ENCODE measurements around the gene PCNP. TPM values are rescaled to one million over a fixed set of nuclear protein-coding genes. Genes with fewer than 3 reads are reported as not detected.
A peak's percentile ranks its signal among the peaks of the same experiment; 100 is the strongest.
"Not testable (repeated sequence)": the region's sequence is repeated elsewhere in the genome, so short reads cannot be mapped to it uniquely, and the experiment has no call there.

PCNP gene, protein sequence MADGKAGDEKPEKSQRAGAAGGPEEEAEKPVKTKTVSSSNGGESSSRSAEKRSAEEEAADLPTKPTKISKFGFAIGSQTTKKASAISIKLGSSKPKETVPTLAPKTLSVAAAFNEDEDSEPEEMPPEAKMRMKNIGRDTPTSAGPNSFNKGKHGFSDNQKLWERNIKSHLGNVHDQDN
- polyA plus RNA-seq: 119 TPM

DNA sequence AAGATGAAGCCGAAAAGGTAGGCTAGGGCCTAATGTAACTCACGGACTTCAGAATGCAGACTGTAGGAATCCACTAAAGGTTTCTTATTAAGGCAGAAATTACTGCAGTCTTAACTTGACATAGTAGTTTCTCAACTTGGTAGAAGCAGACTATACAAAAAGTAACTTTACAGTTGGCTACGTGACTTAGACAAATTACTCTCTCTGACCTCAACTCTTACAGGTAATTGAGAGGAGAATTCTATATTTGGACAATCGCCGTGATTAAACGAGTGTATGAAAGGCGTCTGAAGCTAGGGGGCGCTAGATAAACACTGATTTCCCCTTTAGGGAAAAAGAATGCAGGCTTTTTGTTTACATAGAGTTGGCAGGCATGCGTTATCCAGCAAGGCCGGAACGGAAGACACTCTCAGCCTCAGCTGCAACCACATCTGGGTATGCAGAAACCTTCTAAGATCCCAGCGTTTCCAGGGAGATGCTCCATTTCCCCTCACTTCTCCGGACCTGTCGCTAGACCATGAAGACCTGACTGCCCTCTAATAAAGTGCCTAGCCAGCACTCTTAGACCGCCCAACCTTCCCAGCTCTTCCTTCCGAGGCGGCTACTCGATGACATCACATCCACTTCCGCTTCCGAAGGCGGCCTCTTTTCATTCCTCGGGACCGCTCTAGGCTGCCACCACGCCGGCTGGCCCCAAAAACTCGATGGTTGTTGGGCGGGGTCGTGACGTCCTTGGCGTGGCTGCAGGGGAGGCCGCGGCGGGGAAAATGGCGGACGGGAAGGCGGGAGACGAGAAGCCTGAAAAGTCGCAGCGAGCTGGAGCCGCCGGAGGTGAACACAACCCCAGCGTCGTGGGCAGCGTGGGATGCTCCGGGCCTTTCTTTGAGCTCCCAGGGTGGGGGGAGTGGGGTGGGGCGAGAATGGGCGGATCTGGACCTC, at the start of gene PCNP:
Gene PCNP (plus strand): TSS at position 732 of the 939 bp plus-strand sequence. CDS start 36 bp downstream, at position 768.
- Mint-ChIP-seq H3K27me3 (no peaks in the 10 kb centered on the region), H3K4me1 (peaks cover 28 to 36% (median 32%) of the 10 kb centered on the region in 3 donors), H3K9me3 (no peaks in the 10 kb centered on the region), H3K36me3 (no peaks in the 10 kb centered on the region), H3K4me3 (peak within 1 kb of the TSS; percentile 93 to 100 (median 95)), H3K27ac (peak within 1 kb of the TSS; percentile 96 to 100 (median 98))

DNA sequence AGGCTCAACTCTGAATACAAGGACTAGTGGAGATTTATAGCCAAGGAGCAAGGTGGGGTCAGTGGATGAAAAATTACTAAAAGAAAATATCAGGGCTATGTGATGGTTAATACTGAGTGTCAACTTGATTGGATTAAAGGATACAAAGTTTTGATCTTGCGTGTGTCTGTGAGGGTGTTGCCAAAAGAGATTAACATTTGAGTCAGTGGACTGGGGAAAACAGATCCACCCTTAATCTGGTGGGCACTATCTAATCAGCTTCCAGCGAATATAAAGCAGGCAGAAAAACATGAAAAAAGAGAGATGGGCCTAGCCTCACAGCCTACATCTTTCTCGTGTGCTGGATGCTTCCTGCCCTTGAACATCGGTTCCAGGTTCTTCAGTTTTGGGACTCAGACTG, 46.5 kb upstream of the PCNP start:
- Mint-ChIP-seq H3K27me3 (no peaks in the 10 kb centered on the region), H3K36me3 (peaks cover 3% of the 10 kb centered on the region), H3K4me3 (no peak overlapping the region), H3K27ac (peak overlapping the region in 1 of 3 donors; percentile 47), H3K4me1 (peaks cover 0 to 1% (median 1%) of the 10 kb centered on the region in 3 donors), H3K9me3 (no peaks in the 10 kb centered on the region)

DNA sequence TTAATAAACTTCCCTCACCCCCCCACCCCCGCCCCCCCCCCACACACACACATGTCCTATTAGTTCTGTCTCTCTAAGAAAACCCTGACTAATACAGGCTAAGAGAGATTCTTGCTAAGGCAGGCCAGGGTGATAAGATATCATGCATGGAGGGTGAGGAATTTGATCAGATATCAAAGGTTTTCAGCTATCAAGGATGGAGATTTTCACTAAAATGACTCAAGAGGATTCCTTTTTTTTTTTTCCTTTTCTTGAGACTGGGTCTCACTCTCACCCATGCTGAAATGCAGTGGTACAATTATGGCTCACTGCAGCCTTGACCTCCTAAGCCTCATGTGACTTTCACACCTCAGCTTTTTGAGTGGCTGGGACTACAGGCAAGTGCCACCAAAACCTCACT, 46.1 kb upstream of the PCNP start:
- Mint-ChIP-seq H3K27ac (no peak overlapping the region), H3K36me3 (peaks cover 3% of the 10 kb centered on the region)

DNA sequence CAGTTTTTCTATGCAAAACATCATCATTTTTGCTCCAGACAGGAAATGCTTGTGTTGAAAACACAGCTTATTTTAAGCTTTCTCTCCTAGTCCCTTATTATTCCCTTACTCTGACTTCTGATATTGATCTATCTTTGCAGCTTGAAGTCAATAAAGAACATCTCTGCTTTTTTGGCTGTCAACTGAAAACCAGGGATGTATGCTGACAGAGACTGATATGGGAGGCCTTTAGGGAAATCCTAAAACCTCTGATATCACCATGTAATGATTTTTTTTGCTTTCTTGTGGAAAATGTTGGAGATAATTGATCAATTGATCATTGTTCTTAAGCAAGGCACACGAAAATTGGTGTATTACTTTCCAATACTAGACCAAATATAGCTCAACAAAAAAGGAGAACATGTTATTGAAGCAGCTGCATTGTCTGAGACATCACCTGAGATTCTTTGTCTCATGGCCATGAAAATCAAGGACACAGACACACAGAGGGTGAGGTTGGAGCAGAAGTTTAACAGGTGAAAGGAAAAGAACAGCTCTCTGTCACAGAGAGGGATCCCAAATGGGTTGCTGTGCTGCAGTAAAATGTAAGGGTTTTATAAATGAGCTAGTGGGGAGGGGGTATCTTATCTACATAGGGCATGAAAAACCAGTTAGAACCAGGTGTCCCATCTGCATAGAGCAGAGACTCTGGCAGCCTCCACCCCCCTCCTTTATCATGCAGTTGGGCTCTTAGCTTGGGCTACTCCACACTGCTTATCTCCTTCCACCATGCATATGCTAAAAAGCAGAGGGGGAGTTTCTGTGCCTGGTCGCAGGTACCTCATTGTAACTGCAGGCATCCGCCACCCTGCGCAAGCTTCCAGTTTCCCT, 43.9 kb upstream of the PCNP start:
- H3K36me3 Mint-ChIP-seq: peaks cover 1% of the 10 kb centered on the region
- H3K27ac Mint-ChIP-seq: no peak overlapping the region
- H3K4me3 Mint-ChIP-seq: no peak overlapping the region
- no peaks in the 10 kb centered on the region for H3K9me3 Mint-ChIP-seq
- peaks cover 0 to 1% (median 1%) of the 10 kb centered on the region in 3 donors for H3K4me1 Mint-ChIP-seq
- no peaks in the 10 kb centered on the region for H3K27me3 Mint-ChIP-seq

More for the DNA sequence above, 46.1 kb upstream of the PCNP start:
- no peaks in the 10 kb centered on the region for H3K27me3 Mint-ChIP-seq
- H3K9me3 Mint-ChIP-seq: no peaks in the 10 kb centered on the region
- peaks cover 0 to 1% (median 1%) of the 10 kb centered on the region in 3 donors for H3K4me1 Mint-ChIP-seq
- no peak overlapping the region for H3K4me3 Mint-ChIP-seq

DNA sequence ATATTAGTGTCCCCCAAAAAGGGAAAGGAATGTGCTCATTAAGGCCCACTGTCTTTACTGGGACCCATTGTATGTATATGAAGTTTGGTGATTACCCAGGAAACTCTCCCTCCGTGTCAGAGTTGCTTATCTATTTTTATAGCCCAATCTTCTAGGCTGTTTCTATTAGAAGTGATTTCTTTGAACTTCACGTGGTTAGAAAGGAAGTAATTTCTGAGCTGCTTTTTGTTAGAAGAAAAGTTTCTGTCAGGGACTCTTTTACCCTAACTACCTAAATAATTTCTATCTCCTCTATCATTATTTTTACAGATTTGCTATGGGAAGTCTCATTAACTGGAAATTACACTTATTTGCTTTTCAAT, 43.3 kb upstream of the PCNP start:
- Mint-ChIP-seq H3K27ac (no peak overlapping the region), H3K9me3 (no peaks in the 10 kb centered on the region), H3K36me3 (no peaks in the 10 kb centered on the region), H3K4me3 (no peak overlapping the region), H3K27me3 (no peaks in the 10 kb centered on the region), H3K4me1 (peaks cover 0 to 1% (median 1%) of the 10 kb centered on the region in 3 donors)

DNA sequence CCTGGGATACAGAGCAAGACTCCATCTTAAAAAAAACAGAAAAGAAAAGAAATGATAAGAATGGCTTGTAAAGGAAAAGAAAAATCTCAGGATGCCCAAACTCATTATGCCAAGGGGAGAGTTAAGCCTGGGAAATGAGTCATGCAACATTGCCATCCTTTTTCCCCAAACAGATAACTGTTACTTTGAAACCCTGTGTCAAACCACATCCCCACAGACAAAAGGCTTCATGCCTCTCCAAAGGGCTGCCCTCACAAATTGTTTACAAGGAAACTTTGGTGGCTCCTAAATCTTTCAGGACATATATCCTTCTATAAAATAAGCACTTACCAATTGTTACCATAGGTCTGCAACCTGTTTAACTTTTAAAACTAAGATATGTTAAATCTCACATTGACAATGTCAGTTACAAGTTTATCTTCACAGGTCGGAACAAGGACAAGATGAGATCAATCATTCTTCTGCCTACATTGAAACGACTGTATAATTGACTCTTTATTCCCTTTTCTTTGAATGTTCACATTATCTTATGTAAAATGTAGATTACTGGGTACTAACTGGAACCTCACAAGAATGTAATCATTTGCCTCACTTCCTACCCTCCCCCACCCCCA, 42.4 kb upstream of the PCNP start:
- H3K27me3 Mint-ChIP-seq: no peaks in the 10 kb centered on the region
- no peak overlapping the region for H3K27ac Mint-ChIP-seq
- peaks cover 0 to 1% (median 1%) of the 10 kb centered on the region in 3 donors for H3K4me1 Mint-ChIP-seq
- no peaks in the 10 kb centered on the region for H3K9me3 Mint-ChIP-seq
- no peak overlapping the region for H3K4me3 Mint-ChIP-seq
- H3K36me3 Mint-ChIP-seq: no peaks in the 10 kb centered on the region

DNA sequence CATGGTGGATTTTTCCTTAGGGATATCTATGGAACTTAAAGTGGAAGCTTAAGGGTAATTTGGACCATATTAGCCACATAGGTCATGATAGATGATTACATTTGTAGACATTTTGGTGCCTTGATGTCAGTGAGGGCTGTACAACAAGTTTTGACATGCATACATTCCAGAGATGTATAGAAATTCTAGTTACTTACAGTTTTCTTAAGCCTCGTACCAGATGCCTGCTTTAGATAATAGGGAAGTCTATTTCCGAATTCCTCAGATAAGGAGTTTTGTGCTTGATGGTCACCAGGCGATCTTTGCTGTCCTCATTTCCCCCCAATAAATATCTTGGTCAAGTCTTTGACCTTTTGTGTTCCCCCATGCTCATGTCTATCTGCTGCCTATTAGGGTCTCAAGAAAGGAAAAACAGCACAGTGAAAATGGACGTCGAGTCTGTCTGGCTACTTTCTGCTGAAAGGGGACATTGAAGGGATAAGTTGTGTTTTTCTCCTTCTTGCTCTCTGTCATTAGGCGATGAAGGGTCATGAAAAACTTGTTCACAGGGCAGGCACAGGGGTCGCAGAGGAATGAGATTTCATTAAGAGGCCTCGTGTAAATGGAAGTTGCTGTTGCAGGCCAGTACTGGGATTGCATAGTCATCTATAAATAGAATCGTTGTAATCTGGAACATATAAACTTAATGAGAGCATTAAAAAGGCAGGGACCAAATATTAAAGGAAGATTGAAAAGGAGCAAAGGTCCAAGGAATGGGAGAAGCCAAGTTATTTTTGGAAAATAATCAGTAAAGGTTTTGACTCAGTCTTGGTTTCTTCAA, 41.0 kb upstream of the PCNP start:
- Mint-ChIP-seq H3K27me3 (no peaks in the 10 kb centered on the region), H3K4me3 (no peak overlapping the region), H3K4me1 (peaks cover 0 to 5% (median 4%) of the 10 kb centered on the region in 3 donors), H3K27ac (no peak overlapping the region), H3K9me3 (no peaks in the 10 kb centered on the region), H3K36me3 (peaks cover 1% of the 10 kb centered on the region)

DNA sequence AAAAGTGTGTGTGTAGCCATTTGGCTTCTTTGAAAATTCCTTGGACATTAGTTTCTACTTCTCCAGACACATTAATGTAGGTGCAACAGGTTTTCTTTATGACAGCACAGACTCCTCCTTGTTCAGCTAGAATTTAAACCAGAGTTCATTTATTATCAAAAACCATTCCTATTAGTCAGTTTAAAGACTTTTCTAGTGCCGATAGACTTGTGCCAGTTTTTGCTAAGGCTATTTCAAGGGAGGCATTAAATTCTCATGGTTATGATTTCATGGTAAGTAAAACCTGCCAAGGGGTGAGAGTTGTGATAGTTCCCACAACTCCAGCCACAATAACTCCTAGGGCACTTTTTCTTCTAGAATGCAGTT, 40.4 kb upstream of the PCNP start:
- H3K4me3 Mint-ChIP-seq: no peak overlapping the region
- peaks cover 1% of the 10 kb centered on the region for H3K36me3 Mint-ChIP-seq
- no peak overlapping the region for H3K27ac Mint-ChIP-seq
- peaks cover 0 to 5% (median 4%) of the 10 kb centered on the region in 3 donors for H3K4me1 Mint-ChIP-seq
- H3K9me3 Mint-ChIP-seq: no peaks in the 10 kb centered on the region
- no peaks in the 10 kb centered on the region for H3K27me3 Mint-ChIP-seq

DNA sequence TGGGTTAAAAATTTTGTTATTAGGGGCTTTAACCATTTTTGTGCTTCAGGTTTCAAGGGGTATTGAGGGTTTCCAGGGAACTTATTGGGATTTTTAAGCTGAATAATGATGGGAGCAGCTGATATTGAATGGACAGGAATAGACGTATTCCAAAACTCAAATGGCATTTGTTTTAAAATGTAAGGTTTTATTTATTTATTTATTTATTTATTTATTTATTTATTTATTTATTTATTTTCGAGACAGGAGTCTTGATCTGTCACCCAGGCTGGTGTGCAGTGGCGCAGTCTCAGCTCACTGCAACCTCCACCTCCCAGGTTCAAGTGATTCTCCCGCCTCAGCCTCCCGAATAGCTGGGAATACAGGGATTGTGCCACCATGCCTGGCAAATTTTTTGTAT, 38.8 kb upstream of the PCNP start:
- Mint-ChIP-seq H3K4me1 (peaks cover 0 to 4% (median 4%) of the 10 kb centered on the region in 3 donors), H3K27ac (no peak overlapping the region), H3K36me3 (peaks cover 1% of the 10 kb centered on the region), H3K27me3 (peaks cover 3% of the 10 kb centered on the region), H3K9me3 (peaks cover 0 to 2% (median 0%) of the 10 kb centered on the region in 3 donors), H3K4me3 (no peak overlapping the region)

DNA sequence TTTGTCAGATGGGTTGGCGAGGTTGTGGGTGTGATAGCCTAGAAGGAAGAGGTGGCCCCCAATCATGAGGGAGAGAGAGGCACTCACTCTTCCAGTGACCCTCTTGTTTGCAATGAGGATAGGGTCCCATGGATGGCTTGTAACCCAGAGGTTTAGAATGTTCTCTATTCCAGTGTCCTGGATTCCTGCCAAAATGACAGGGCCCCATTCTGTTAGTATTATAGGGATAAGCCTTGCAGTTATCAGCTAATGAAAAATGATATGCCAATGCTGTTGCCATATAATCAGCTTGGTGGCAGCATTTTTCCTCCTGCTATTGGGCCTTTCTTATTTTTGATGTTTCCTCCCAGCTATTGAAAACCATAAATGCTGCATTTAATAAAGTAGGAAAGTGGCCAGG, 37.7 kb upstream of the PCNP start:
- Mint-ChIP-seq H3K4me1 (peaks cover 0 to 4% (median 4%) of the 10 kb centered on the region in 3 donors), H3K9me3 (peaks cover 0 to 2% (median 0%) of the 10 kb centered on the region in 3 donors), H3K27me3 (peaks cover 3% of the 10 kb centered on the region), H3K36me3 (peaks cover 1% of the 10 kb centered on the region), H3K27ac (no peak overlapping the region), H3K4me3 (no peak overlapping the region)

DNA sequence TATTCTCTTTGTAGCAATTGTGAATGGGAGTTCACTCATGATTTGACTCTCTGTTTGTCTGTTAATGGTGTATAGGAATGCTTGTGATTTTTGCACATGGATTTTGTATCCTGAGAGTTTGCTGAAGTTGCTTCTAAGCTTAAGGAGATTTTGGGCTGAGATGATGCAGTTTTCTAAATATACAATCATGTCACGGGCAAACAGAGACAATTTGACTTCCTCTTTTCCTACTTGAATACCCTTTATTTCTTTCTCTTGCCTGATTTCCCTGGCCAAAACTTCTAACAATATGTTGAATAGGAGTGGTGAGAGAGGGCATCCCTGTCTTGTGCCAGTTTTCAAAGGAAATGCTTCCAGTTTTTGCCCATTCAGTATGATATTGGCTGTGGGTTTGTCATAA, 37.0 kb upstream of the PCNP start:
- not testable (repeated sequence) for H3K9me3 Mint-ChIP-seq, H3K36me3 Mint-ChIP-seq, H3K27me3 Mint-ChIP-seq, H3K4me1 Mint-ChIP-seq, H3K27ac Mint-ChIP-seq
- H3K4me3 Mint-ChIP-seq: peak overlapping the region in 1 of 4 donors; percentile 7

DNA sequence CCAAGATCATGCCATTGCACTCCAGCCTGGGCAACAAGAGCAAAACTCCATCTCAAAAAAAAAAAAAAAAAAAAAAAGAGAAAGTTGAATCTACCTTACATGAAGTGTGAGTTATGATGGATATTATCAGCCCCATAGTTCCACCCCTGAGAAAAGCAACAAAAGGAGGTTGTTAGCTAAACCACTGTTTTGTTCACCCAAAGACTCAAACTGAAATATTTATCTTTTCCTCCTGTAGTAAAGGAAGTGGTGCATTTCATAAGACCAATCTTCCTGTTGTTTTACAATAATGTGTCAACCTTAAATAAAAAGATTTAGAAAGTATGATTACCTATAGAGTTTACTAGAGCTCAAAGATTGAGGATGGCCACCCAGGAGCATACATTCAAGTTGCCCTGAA, 31.0 kb upstream of the PCNP start:
- no peaks in the 10 kb centered on the region for H3K36me3 Mint-ChIP-seq
- H3K27me3 Mint-ChIP-seq: peaks cover 3% of the 10 kb centered on the region
- no peak overlapping the region for H3K27ac Mint-ChIP-seq
- no peak overlapping the region for H3K4me3 Mint-ChIP-seq
- peaks cover 0 to 2% (median 0%) of the 10 kb centered on the region in 3 donors for H3K9me3 Mint-ChIP-seq
- H3K4me1 Mint-ChIP-seq: peaks cover 0 to 1% (median 0%) of the 10 kb centered on the region in 3 donors

DNA sequence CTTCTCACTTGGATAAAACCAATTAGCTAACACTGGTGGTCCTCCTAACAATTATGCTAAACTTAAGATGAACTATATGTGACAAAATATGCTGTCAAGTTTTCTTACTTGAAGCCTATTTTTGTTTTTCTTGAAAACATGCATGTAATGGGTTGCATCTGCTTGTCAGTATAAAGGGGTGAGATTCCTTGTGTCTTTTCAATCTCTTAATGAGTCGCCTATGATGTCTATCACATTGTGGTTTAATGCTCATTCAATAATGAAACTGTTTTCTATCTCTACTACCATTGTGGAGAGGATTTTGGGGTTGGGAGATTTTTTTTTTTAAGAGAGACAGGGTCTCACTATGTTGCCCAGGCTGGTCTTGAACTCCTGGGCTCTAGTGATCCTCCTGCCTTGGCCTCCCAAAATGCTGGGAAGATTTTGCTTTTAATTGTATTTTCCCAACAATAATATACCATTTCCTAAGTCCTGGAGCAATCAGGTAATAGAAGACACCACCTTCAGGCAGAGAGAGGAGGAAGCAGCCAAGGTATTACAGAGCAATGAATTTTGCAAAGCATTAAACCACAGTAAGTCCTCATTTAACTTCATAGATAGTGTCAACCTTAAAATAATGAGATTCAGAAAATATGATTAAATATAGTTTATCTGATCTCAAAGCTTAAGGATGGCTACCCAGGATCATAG, 29.7 kb upstream of the PCNP start:
- Mint-ChIP-seq H3K4me1 (peaks cover 0 to 1% (median 0%) of the 10 kb centered on the region in 3 donors), H3K4me3 (no peak overlapping the region), H3K27me3 (peaks cover 3% of the 10 kb centered on the region), H3K27ac (no peak overlapping the region), H3K36me3 (no peaks in the 10 kb centered on the region), H3K9me3 (peaks cover 0 to 2% (median 0%) of the 10 kb centered on the region in 3 donors)

All from IgD-negative memory B cell (primary cell).